NCI-H1930 (cell line): ENCODE results near the gene HOXB4.

Experiments used
- DNase-seq, 2 experiments: peaks; one replicate each; lab custom pipeline; 2025; lab: John Stamatoyannopoulos, UW

HOXB4 gene

DNA sequence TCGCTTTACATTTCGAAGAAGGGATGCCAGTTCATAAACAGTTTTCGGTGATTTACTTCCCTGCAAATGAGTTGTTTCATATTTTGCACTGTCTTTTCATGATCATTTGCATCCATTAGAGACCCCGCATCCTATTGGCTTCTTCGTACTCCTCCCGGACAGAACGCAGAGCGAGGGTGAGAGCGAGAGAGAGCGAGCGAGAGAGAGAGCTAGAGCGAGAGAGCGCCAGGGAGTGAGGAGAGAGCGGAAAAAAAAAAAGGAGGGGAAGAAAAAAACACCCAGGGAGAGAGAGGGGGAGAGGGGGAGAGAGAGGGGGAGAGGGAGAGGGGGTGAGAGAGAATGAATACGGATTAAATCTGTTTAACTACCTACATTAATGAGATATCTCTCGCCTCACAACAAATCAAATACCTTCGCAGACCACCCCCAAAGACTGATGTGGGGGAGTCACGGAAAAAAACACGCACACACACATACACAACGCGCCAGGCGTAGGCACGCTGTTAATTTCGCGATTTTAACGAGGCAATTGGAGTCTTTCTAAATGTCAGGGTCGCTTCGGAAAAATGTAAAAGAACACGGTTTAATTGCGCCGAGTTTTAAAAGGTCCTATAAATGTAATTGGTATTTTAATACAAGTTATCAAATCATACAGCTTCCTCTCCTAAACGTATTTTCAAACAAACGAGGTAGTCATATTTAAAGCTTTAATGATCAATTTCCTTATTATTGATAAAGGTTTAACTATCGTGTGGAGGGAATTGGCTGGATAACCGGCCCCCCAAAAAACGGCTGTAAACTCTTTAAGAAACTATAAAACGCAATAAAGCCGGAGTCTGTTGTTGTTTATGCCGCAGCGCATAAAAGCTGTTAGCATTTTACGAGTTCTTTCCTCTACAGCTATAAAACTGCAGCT is 37.2 kb upstream of the HOXB4 start, which contains the start of gene HOXB8:
TSS of gene HOXB8 (minus strand) at position 246 of the 916 bp plus-strand sequence. CDS start 588 bp downstream, outside the sequence.
- DNase-seq: no peak

DNA sequence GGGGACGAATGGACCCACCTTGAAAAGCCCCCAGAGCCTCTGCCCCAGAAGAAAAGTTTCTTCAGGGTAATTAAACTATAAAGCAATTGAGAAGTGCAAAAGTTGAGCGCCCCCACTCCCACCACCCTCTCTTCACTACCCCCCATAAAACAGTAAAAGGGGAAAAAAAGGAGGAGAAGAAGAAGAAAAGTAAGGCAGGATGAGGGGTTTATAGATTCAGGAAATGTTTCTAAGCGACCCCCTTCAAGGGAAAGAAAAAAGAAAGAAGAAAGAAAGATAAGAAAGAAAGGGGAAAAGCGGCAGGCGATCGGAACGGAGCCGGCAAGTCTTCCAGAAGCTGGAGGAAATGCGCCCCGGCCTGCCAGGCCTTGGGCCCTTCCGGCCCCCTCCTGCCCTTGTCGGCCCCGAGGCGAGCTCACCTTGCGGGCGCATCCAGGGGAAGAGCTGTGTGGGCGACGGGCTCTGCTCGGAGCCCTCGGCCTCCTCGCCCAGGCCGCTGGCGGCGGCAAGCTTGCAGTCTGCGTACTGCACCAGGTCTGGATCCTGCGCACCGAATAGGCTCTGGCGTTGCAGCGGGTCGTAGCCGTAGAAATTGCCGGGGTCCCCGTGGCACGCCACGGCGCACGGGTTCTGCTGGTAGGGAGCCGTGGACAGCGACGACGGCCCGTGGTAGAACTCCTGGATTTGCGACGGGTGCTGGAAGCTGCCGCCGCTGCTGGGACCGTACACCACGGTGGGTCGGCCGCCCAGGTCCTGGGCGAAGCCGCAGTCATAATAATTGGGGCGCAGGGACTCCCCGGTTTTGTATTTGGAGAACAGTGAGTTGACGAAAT is 35.9 kb upstream of the HOXB4 start:
- no peak for DNase-seq

- peak; percentile 41 to 52 for DNase-seq
These were observed 34.9 kb upstream of the HOXB4 start for GRCh38 chr17:48612854-48613691.

DNA sequence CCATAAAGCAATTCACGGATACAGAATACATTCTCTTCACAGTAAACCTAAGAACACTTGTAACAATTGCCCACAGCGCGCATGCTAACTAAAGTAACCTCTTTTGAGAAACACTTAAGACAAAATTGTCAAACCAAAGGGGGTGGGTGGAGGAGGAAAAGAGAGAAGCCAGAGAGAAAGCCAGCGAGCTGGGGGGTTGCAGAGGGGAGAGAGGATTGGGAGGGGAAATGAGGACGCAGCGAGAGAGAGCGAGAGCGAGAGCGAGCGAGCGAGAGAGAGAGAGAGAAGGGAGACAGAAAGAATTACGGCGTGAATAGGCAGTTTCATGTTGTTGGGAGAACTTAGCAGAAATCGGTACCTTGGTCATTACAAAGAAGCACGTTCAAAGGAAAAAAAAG is 34.3 kb upstream of the HOXB4 start:
- no peak for DNase-seq

GRCh38 chr17:48611681-48612455 is 33.7 kb upstream of the HOXB4 start:
- DNase-seq: peak; percentile 52 to 74

- DNase-seq: no peak
These were observed 33.1 kb upstream of the HOXB4 start for GRCh38 chr17:48611213-48611612.

GRCh38 chr17:48610282-48611211 is 32.4 kb upstream of the HOXB4 start, which contains the start of gene HOXB7:
HOXB7 (minus strand) TSS chr17:48611017; CDS start chr17:48610918, 99 bp downstream.
- peak; percentile 10 to 68 for DNase-seq

DNA sequence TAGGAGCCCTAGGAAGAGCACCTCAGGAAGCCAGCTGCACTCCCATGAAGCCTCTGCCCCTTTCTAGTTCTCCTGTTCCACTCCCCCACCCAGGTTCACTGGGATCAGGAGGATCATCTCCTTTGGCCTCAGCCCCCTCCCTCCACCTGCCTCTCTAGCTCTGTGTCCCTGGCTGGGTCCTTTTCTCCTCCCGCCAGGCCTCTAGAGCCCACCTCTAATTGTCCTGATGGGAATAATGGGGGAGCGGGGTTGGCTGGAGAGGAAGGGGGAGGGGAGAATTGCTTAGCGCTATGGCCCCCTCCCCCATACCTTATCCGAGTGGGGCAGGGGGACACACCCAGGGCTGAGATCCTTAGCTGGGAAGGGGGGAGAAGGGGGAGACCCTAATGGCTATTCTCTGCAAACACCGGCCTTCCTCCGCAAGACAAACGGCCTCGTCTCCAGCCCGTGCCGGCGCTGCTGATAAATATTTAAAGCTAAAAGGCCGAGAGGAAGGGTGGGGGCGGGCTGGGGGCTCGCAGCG is 31.7 kb upstream of the HOXB4 start:
- DNase-seq: no peak

- DNase-seq: no peak
These were observed 30.9 kb upstream of the HOXB4 start for GRCh38 chr17:48609033-48609432.

DNA sequence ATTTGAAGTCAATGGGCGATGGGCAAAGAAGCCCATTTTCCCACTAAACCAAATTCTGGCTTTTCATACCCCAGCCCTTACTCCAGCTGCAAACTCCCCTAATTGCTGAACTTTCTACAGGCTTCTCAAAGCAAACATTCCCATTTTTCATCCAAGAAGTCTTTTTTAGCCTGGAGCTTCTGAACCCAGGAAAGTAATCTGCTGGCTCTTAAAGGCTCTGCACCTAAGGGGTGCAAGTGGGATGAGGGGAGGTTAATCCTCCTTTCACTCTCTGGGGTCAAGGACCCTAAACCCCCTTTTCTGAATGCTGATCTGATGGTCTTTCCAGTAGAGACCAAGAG is 30.3 kb upstream of the HOXB4 start:
- DNase-seq: no peak

DNA sequence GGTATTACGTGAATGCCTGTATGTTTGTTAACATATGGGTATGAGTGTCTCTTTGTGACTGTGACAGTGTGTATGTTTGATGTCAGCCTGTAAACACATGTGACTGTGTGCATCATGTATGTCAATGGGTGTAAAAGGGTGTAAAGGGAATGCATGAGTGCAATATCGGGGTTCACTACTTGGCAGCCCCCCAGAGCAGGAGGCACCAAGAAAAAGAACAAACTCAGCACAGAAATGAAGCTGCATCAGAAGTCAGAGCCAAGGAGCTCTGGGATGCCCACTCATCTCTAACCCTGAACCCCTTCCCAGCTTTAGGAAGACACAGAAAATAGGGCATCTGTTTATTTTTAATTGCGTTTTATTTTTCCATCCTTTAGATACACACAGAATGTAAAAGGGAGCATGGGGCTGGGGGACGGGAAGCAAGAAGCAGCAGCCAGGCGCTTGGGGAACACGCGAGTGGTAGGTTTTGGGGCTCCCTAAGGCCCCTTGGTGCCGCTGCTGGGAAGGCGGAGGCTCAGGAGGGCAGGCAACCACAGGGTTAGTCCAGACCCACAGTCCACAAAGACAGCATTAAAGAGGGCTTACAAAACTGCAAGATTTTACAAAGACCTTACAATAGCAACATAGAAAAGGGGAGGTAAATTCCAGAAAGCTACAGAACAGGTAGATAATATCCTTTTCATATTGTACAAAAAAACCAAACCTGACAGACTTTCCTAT is 28.9 kb upstream of the HOXB4 start:
- no peak for DNase-seq

GRCh38 chr17:48605991-48606891 is 28.1 kb upstream of the HOXB4 start:
- no peak for DNase-seq

GRCh38 chr17:48605409-48605919 is 27.3 kb upstream of the HOXB4 start:
- no peak for DNase-seq

GRCh38 chr17:48604770-48605329 is 26.7 kb upstream of the HOXB4 start, which contains the start of gene HOXB6:
HOXB6 (minus strand) TSS chr17:48604986; CDS start chr17:48598150, 6,836 bp downstream.
- no peak for DNase-seq

DNA sequence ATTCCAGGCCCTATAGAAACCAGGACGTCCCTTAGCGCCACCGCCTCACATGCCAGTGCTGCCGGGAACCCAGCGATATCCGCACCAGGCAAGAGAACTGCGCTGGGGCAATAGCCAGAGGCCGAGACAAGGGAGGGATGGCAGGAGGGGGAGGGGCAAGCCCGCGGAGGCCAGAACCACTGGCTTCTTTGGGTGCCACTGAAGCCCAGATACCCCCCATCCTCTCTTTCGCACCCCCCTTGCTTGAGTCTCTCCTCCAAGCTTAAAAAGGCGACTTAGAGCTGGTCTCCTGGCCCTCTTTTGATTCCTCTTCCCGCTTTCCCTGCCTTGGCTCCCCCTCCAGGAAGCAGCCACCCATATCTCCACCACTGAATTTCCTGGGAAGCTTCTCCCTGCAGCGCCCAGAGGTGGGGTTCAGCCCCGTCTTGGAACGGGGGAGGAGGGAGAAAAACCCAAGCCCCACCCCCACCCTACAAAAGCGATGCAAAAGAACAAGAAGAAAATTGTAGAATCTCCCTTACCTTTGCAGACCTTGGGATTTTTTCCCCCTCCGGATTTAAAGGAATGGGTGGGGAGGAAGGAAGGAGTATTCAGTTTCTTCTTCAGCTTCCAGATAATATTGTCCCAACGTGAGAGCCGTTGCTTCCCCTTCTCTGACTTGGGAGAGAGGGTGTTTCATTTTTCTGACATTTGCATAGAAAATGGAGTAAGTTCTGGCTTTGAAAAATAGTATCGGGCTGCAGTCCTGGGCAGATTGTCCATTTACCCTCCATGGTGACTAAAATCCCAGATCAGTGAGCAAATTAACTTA is 26.0 kb upstream of the HOXB4 start:
- DNase-seq: no peak
